ENCODE measurements around the gene TMEM63B.

The TMEM63B gene

GRCh38 chr6:44198684-44199083, 71.3 kb downstream of the TMEM63B start:
- H3K4me3 ChIP-seq (ENCODE audit: low read depth, low read length) = no peak overlapping the region
- CTCF ChIA-PET = interaction anchor here (1.1 kb wide), 1 partner anchor 10 kb away, joined by 3 read pairs; no protein-coding TSS in a partner anchor
- DNase-seq (ENCODE audit: low read depth, low spot score) = no peak
- POLR2A ChIA-PET = no interaction called here
- TF ChIP-seq, protein P1, sequence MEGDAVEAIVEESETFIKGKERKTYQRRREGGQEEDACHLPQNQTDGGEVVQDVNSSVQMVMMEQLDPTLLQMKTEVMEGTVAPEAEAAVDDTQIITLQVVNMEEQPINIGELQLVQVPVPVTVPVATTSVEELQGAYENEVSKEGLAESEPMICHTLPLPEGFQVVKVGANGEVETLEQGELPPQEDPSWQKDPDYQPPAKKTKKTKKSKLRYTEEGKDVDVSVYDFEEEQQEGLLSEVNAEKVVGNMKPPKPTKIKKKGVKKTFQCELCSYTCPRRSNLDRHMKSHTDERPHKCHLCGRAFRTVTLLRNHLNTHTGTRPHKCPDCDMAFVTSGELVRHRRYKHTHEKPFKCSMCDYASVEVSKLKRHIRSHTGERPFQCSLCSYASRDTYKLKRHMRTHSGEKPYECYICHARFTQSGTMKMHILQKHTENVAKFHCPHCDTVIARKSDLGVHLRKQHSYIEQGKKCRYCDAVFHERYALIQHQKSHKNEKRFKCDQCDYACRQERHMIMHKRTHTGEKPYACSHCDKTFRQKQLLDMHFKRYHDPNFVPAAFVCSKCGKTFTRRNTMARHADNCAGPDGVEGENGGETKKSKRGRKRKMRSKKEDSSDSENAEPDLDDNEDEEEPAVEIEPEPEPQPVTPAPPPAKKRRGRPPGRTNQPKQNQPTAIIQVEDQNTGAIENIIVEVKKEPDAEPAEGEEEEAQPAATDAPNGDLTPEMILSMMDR (IDR thresholded peaks at IDR 0.05; ENCODE audit: insufficient read depth, low read length, missing control alignments) = no peak

DNA sequence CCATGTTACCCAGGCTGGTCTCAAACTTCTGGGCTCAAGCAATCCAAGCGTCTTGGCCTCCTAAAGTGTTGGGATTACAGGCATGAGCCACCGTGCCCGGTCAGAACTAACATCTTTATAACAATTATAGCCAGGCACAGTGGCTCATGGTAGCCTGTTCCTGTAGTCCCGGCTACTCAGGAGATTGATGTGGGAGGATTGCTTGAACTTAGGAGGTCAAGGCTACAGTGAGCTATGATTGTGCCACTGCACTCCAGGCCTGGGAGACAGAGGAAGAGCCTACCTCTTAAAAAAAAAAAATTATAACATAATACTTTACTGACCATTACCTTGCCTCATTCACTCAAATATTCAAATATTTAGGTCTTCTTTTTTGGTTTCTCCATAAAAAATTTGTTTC, 72.5 kb downstream of the TMEM63B start:
- DNase-seq (ENCODE audit: low read depth, low spot score) = no peak
- H3K4me3 ChIP-seq (ENCODE audit: low read depth, low read length) = no peak overlapping the region
- TF ChIP-seq, protein P1 (IDR thresholded peaks at IDR 0.05; ENCODE audit: insufficient read depth, low read length, missing control alignments) = no peak
- ChIA-PET POLR2A (no interaction called here), CTCF (interaction anchor here (1.0 to 3.1 kb wide), 5 partner anchors 9 to 169 kb away, joined by 3 to 10 read pairs (median 3); no protein-coding TSS in a partner anchor)

DNA sequence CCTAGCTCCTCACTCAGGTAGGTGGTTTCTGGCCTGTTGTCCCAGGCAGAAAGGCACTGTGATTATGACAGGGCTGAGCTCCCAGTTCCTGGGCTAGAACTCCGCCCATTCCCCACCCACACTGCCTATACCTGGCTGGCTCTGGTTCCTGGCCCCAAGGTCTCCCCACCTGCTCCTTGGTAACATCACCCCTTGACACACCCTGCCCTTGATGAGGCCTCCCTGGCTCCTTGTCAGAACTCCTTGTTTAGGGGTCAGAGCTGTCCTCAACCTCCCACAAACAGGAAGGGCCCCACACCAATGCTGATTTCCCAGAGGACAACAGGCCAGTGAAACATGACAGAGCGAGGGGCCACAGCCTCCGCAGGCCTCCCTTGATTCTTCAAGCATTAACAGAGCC, 73.8 kb downstream of the TMEM63B start:
- CTCF ChIA-PET = interaction anchor here (1.0 to 3.1 kb wide), 4 partner anchors 8 to 36 kb away, joined by 3 to 10 read pairs (median 4); no protein-coding TSS in a partner anchor
- no peak overlapping the region for H3K4me3 ChIP-seq (ENCODE audit: low read depth, low read length)
- DNase-seq (ENCODE audit: low read depth, low spot score) = no peak
- POLR2A ChIA-PET = interaction anchor here (1.3 kb wide), 1 partner anchor 46 kb away, joined by 3 read pairs; the partner anchor contains the start of gene HSP90AB1
- TF ChIP-seq, protein P1 (IDR thresholded peaks at IDR 0.05; ENCODE audit: insufficient read depth, low read length, missing control alignments) = no peak

DNA sequence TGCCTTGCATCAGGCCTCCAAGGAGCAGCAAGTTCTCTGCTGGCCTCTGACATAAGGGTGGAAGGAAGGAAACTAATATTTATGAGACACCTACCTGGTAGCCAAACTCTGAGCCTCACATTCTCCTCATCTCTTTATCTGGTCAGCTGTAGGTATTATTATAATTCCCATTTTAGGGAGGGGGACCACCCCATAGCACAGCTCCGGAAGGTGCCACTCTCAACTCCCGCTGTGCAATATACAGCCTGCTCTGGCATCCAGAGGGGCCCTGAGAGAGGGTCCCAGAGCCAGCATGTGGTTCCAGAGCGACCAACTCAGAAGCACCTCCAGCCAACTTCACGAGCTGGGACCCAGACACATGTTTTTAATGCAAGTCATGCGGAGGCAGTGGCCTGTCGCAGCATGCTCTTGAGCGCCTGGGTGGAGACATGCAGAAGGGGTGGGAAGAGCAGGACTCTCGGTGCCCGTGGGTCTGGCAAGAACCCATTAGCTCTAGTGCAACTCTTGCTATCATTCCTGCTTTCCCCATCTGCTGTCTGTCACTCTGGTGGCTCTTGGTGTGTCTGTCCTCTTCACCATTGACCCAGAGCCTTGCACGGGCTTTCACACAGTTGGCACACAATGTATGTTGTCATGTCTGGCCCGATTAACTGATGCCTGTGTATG, 74.4 kb downstream of the TMEM63B start:
- no peak for DNase-seq (ENCODE audit: low read depth, low spot score)
- POLR2A ChIA-PET = interaction anchor here (1.3 kb wide), 1 partner anchor 45 kb away, joined by 3 read pairs; the partner anchor contains the start of gene HSP90AB1
- CTCF ChIA-PET = interaction anchor here (3.1 kb wide), 1 partner anchor 29 kb away, joined by 10 read pairs; no protein-coding TSS in a partner anchor
- TF ChIP-seq, protein P1 (IDR thresholded peaks at IDR 0.05; ENCODE audit: insufficient read depth, low read length, missing control alignments) = no peak
- H3K4me3 ChIP-seq (ENCODE audit: low read depth, low read length) = no peak overlapping the region

DNA sequence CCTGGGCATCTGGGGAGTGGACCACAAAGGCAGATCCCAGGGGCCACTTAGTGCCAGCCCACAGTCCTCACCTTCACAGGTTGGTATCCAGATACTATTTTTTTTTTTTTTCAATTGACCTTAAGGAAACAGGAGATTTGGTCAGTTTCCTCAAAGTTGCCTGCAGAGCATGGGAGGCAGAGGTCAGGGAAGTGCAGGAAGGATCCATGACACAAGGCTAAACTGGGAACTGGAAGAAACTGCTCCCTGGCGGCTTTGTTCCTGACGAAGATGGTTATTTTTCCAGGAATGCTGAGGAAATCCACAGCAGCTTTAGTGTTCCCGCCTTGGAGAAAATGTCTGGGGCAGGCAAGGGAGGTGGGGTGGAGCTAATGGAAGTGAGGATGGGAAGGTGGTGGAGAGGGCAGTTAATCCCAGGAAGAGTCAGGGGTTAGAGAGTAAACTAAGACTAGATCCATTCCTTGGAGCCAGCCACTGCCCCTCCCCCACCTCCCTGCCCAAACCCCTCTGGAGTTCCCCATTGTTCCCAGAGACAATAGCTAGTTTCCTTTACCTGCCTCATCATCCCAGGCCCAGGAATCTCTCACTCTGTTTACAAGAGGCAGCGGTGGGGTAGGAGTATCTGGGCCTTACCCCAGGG, 75.1 kb downstream of the TMEM63B start:
- CTCF ChIA-PET = interaction anchor here (1.4 to 3.1 kb wide), 2 partner anchors 29 to 32 kb away, joined by 5 to 10 read pairs; no protein-coding TSS in a partner anchor
- no peak overlapping the region for H3K4me3 ChIP-seq (ENCODE audit: low read depth, low read length)
- TF ChIP-seq, protein P1 (IDR thresholded peaks at IDR 0.05; ENCODE audit: insufficient read depth, low read length, missing control alignments) = no peak
- POLR2A ChIA-PET = no interaction called here
- DNase-seq (ENCODE audit: low read depth, low spot score) = no peak

All from AG04449 (cell line).